Measurements from ENCODE around the gene VTI1A. TPM values are rescaled to one million over a fixed set of nuclear protein-coding genes. Genes with fewer than 3 reads are reported as not detected.

Gene VTI1A
- total and polyA plus RNA-seq, 9 of the 15 experiments (the other 6 are each of a cell fraction or from before 2014, with no cell fraction given): 9.3 to 21.4 (median 16.0) TPM

DNA sequence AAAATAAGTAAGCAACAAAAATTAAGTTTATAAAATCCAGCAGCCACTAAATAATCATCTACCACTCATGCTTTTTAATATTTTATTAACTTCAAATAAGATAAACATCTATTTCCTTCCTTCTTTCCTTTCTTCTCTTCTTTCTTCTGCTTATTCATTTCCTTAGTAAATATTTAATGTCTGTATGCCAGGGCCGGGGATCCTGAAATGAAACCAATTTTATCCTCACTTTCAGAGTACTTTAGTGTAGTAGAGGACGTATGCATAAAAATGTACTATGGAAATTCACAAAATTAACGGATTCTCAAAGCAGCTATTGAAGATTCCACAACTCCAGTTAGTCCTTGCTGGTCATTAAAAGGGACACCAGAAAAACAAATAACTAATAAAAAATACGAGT, 224.7 kb downstream of the VTI1A start:
- TF ChIP-seq PCBP1 (IDR thresholded peaks at IDR 0.05; ENCODE audit: low read depth, low read length, poor library complexity, severe bottlenecking) (no peak), ZNF551 (CRISPR knock-in tag; IDR thresholded peaks at IDR 0.05) (no peak)
- no peaks in the 10 kb centered on the region for H3K36me3 ChIP-seq (ENCODE audit: control insufficient read depth, insufficient read depth, low read length)
- no peaks in the 10 kb centered on the region for H4K20me1 ChIP-seq (replicated peaks; ENCODE audit: control insufficient read depth, insufficient read depth, low read length)
- no peak overlapping the region for H3K27ac ChIP-seq (ENCODE audit: extremely low read depth, low read depth, low read length)
- ChIA-PET POLR2A (no interaction called here), CTCF (ENCODE audit: low intra/inter-chr PET ratio) (no interaction called here)
- in situ Hi-C loops (cut with MboI): no loop called here
- H3K4me2 ChIP-seq (ENCODE audit: insufficient read depth, low read length): no peak overlapping the region
- intact Hi-C loops (cut with micrococcal nuclease): no loop called here
- DNase-seq (ENCODE audit: extremely low read depth in 1 of 4, low spot score in 3 of 4): no peak
- no peaks in the 10 kb centered on the region for H3K9me3 ChIP-seq (replicated peaks; ENCODE audit: control insufficient read depth, insufficient read depth, low read depth, low read length)
- WGBS (ENCODE audit: insufficient coverage, low coverage, missing lambda C conversion rate): 70% methylated on average over 2 of the region's 4 CpGs
- H3K4me3 ChIP-seq: no peak overlapping the region
- H3K9ac ChIP-seq (ENCODE audit: insufficient read depth in 1 of 2, low read depth in 2 of 2, low read length in 2 of 2): no peak overlapping the region
- no peak for ATAC-seq
- H3K4me1 ChIP-seq (replicated peaks in 1 of 2; ENCODE audit: control insufficient read depth in 2 of 2, insufficient read depth in 2 of 2, low read length in 2 of 2): peaks cover 0 to 4% of the 10 kb centered on the region in 2 experiments; a peak in 3 of 5 replicates
- no peaks in the 10 kb centered on the region for H3K9me1 ChIP-seq (ENCODE audit: control insufficient read depth, insufficient read depth, low read length)
- H3K79me2 ChIP-seq (ENCODE audit: control insufficient read depth, insufficient read depth, low read length): no peaks in the 10 kb centered on the region
- no peak for FAIRE-seq
- H2AFZ ChIP-seq (ENCODE audit: low read depth, low read length): no peak overlapping the region
- H3K27me3 ChIP-seq (ENCODE audit: control insufficient read depth in 2 of 2, insufficient read depth in 2 of 2, low read length in 2 of 2): no peaks in the 10 kb centered on the region
- no TSS peak for BruUV-seq (replicated peaks)

DNA sequence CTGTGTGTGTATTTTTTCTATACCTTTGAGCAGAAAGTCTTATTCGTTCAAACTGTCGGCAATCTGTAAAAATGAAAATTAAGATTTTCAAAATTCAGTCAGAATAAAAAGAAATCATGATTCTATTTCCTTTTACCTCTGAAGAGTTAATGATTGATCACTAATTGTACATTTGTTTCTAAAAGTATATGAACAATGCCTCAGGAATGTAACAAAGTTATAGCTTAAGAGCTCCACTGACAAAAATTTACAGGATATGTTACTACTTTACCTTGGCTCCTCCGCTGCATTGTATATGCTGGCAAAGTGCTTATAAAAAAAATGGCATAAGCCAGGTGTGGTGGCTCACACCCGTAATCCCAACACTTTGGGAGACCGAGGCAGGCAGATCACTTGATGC, 225.7 kb downstream of the VTI1A start:
- intact Hi-C loops (cut with micrococcal nuclease): no loop called here
- FAIRE-seq (no peak), DNase-seq (ENCODE audit: extremely low read depth in 1 of 4, low spot score in 3 of 4) (no peak), ATAC-seq (no peak)
- Histone ChIP-seq H3K4me3 (no peak overlapping the region), H4K20me1 (replicated peaks; ENCODE audit: control insufficient read depth, insufficient read depth, low read length) (no peaks in the 10 kb centered on the region), H3K9ac (ENCODE audit: insufficient read depth in 1 of 2, low read depth in 2 of 2, low read length in 2 of 2) (no peak overlapping the region), H3K4me2 (ENCODE audit: insufficient read depth, low read length) (no peak overlapping the region), H3K9me1 (ENCODE audit: control insufficient read depth, insufficient read depth, low read length) (no peaks in the 10 kb centered on the region), H3K4me1 (replicated peaks in 1 of 2; ENCODE audit: control insufficient read depth in 2 of 2, insufficient read depth in 2 of 2, low read length in 2 of 2) (peaks cover 0 to 8% of the 10 kb centered on the region in 2 experiments; a peak in 3 of 5 replicates), H3K27me3 (ENCODE audit: control insufficient read depth in 2 of 2, insufficient read depth in 2 of 2, low read length in 2 of 2) (no peaks in the 10 kb centered on the region), H3K27ac (ENCODE audit: extremely low read depth, low read depth, low read length) (no peak overlapping the region), H2AFZ (ENCODE audit: low read depth, low read length) (no peak overlapping the region), H3K9me3 (replicated peaks; ENCODE audit: control insufficient read depth, insufficient read depth, low read depth, low read length) (no peaks in the 10 kb centered on the region), H3K79me2 (ENCODE audit: control insufficient read depth, insufficient read depth, low read length) (no peaks in the 10 kb centered on the region), H3K36me3 (ENCODE audit: control insufficient read depth, insufficient read depth, low read length) (no peaks in the 10 kb centered on the region)
- in situ Hi-C loops (cut with MboI): no loop called here
- TF ChIP-seq BCL6 (CRISPR knock-in tag; IDR thresholded peaks at IDR 0.05) (no peak), FIP1L1 (IDR thresholded peaks at IDR 0.05; ENCODE audit: low read depth, low read length, poor library complexity, severe bottlenecking) (no peak), ZNF561 (CRISPR knock-in tag; conservative IDR thresholded peaks at IDR 0.05) (no peak), KDM2B (CRISPR knock-in tag; IDR thresholded peaks at IDR 0.05) (no peak), CHD1 (IDR thresholded peaks at IDR 0.05; ENCODE audit: low read length) (no peak), MTA2 (IDR thresholded peaks at IDR 0.05; ENCODE audit: low read depth) (no peak)
- TF ChIP-seq, protein P1, sequence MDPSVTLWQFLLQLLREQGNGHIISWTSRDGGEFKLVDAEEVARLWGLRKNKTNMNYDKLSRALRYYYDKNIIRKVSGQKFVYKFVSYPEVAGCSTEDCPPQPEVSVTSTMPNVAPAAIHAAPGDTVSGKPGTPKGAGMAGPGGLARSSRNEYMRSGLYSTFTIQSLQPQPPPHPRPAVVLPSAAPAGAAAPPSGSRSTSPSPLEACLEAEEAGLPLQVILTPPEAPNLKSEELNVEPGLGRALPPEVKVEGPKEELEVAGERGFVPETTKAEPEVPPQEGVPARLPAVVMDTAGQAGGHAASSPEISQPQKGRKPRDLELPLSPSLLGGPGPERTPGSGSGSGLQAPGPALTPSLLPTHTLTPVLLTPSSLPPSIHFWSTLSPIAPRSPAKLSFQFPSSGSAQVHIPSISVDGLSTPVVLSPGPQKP (CRISPR knock-in tag; IDR thresholded peaks at IDR 0.05): no peak
- TF ChIP-seq, protein P2, sequence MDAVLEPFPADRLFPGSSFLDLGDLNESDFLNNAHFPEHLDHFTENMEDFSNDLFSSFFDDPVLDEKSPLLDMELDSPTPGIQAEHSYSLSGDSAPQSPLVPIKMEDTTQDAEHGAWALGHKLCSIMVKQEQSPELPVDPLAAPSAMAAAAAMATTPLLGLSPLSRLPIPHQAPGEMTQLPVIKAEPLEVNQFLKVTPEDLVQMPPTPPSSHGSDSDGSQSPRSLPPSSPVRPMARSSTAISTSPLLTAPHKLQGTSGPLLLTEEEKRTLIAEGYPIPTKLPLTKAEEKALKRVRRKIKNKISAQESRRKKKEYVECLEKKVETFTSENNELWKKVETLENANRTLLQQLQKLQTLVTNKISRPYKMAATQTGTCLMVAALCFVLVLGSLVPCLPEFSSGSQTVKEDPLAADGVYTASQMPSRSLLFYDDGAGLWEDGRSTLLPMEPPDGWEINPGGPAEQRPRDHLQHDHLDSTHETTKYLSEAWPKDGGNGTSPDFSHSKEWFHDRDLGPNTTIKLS (IDR thresholded peaks at IDR 0.05; ENCODE audit: borderline replicate concordance, low read depth): no peak
- ChIA-PET CTCF (ENCODE audit: low intra/inter-chr PET ratio) (no interaction called here), POLR2A (no interaction called here)
- 97% methylated on average over 5 of the region's 5 CpGs for WGBS (ENCODE audit: insufficient coverage, low coverage, missing lambda C conversion rate)
- no TSS peak for BruUV-seq (replicated peaks)

Data from K562 (cell line).